Stimulated activated CD8-positive, alpha-beta memory T cell treated with anti-CD3 and anti-CD28 coated beads, Interleukin-7, amount 100 ng/mL, for 48 hours (primary cell): ENCODE results near the gene RFFL.

Source experiments
- DNase-seq, 2 donors: peaks; one replicate each; pipeline ENCODE4 v3.0.0-alpha.2; 2020; ENCODE audit warnings: low read depth in 1 of 2; ENCODE audit errors: extremely low read depth in 1 of 2

RFFL gene

GRCh38 chr17:34979650-34980352, 83.7 kb downstream of the RFFL start:
- no peak for DNase-seq

GRCh38 chr17:34979153-34979552, 84.4 kb downstream of the RFFL start:
- DNase-seq: no peak

DNA sequence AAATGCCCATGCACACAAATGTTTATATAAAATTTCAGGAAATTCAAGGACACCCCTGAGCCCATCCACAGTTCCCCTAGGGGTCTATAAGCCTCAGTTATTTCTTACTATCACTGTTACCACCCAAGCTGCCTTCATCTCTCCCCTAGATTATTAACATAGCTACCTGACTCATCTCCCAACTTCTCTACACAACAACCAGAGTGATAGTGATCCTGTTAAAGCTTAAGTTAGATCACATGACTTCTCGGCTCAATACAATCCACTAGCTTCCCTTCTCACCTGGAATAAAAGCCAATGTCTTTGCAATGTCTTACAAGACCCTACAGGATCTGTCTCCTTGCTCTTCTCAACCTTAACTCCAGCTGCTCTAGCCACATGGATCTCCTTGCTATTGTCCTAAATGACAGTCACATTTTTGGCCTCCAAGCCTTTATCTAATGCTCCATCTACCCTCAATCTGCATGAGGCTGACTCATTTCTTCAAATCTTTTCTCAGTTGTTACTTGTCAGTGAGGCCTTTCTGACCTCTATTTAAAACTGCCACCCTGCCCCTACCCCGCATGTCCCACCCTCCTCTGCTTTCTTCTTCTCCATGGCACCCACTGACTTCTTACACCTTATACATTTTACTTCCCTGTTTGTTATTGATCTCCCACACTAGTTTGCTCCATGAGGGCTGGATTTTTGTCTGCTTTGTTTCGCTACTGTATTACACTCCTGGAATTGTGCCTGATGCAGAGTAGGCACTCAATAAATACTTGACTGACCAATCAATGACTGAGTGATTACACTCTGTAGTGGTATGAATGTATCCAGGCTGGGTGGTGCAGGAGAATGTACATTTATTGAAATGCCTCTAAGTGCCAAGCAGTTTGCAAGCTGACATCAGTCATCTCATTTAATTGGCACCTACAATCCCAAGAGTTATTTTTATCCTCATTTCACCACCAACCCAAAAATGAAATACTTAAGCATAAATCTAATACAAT, 88.4 kb downstream of the RFFL start:
- no peak for DNase-seq

DNA sequence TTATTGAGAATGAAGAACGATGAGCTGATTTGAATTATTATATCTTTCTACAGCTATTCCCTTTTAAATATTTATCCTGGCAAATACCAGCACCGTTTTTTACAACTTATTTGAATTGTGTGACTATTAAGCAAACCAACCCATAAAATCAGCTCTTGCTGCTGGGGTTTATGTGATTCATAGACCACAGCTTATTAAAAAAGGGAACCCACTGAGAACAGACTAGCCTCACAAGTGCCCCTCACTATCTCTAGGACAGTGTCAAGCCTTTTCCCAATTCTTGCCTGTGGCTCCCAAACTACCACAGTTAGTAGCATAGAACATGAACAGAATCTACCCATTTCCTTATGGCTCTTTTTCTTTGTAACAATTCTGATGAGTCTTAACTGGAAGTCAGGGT, 89.3 kb downstream of the RFFL start:
- DNase-seq: no peak

GRCh38 chr17:34961093-34961911, 102.2 kb downstream of the RFFL start, which contains the start of the genes CCT6B and ZNF830:
TSS of gene CCT6B (minus strand) at chr17:34961460. CDS start at chr17:34961393, 67 bp downstream.
TSS of gene ZNF830 (plus strand) at chr17:34961540. CDS start at chr17:34961567, 27 bp downstream.
- DNase-seq: peak; percentile 71 to 88

DNA sequence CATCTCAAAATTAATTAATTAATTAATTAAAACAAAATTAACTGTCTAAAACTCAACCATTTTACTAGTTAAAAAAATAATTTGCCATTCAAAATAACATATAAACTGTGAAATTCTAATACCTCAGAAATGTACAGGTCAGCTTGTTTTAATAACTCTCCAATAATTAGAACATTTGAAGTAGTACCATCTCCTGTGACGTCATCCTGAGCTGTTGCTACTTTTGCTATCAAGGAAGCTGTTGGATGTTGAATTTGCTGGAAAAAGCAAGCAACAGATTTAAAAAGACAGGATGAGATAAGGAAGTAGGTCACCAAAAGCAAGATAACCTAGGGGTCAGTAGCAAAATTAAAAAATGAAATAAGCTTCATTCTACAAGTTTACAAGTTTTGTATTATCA, 105.1 kb downstream of the RFFL start:
- DNase-seq: no peak
